Muscle layer of colon (tissue), 2 donors: Measurements from ENCODE around the gene DIO3.
"Not testable (repeated sequence)": the region's sequence is repeated elsewhere in the genome, so short reads cannot be mapped to it uniquely, and the experiment has no call there.

Source experiments
- H3K27ac ChIP-seq: one replicate; pipeline ENCODE4 v1.7.0; 2013; ENCODE audit warnings: low read depth, mild to moderate bottlenecking, low read length, moderate library complexity
- H3K27me3 ChIP-seq, 2 donors: one replicate each; pipeline ENCODE4 v1.7.0; 2013; ENCODE audit warnings: low read length in 2 of 2, mild to moderate bottlenecking in 2 of 2; ENCODE audit not compliant: insufficient read depth in 2 of 2, control insufficient read depth in 1 of 2
- H3K36me3 ChIP-seq: one replicate; pipeline ENCODE4 v1.7.0; 2013; ENCODE audit warnings: mild to moderate bottlenecking, low read length; ENCODE audit not compliant: insufficient read depth
- H3K4me1 ChIP-seq: one replicate; pipeline ENCODE4 v1.7.0; 2013; ENCODE audit warnings: mild to moderate bottlenecking, low read length; ENCODE audit not compliant: insufficient read depth
- H3K4me3 ChIP-seq, 2 donors: one replicate each; pipeline ENCODE4 v1.7.0; 2013; ENCODE audit warnings: low read length in 2 of 2, low read depth in 1 of 2, mild to moderate bottlenecking in 1 of 2, moderate library complexity in 1 of 2
- H3K9ac ChIP-seq: one replicate; pipeline ENCODE4 v1.7.0; 2013; ENCODE audit warnings: low read length
- H3K9me3 ChIP-seq: one replicate; pipeline ENCODE4 v1.7.0; 2013; ENCODE audit warnings: mild to moderate bottlenecking, low read length
- donor health status: abdominal sarcoma.
- donor health status: Adenocarcinoma of cecum.

The DIO3 gene

GRCh38 chr14:101561897-101562490 is 699 bp downstream of the DIO3 start:
- Histone ChIP-seq H3K27me3 (peaks cover 39 to 66% of the 10 kb centered on the region in 2 donors), H3K27ac (no peak overlapping the region), H3K36me3 (no peaks in the 10 kb centered on the region), H3K9me3 (peaks cover 10% of the 10 kb centered on the region), H3K4me1 (no peaks in the 10 kb centered on the region), H3K9ac (no peak overlapping the region), H3K4me3 (no peak overlapping the region)

GRCh38 chr14:101562659-101563351 is 1.5 kb downstream of the DIO3 start:
- Histone ChIP-seq H3K27me3 (peaks cover 39 to 71% of the 10 kb centered on the region in 2 donors), H3K4me3 (no peak overlapping the region), H3K9ac (no peak overlapping the region), H3K4me1 (no peaks in the 10 kb centered on the region), H3K36me3 (no peaks in the 10 kb centered on the region), H3K27ac (no peak overlapping the region), H3K9me3 (peaks cover 10% of the 10 kb centered on the region)

- Histone ChIP-seq H3K4me1 (no peaks in the 10 kb centered on the region), H3K4me3 (no peak overlapping the region), H3K27me3 (peaks cover 39 to 72% of the 10 kb centered on the region in 2 donors), H3K9ac (no peak overlapping the region), H3K9me3 (peaks cover 10% of the 10 kb centered on the region), H3K27ac (no peak overlapping the region), H3K36me3 (no peaks in the 10 kb centered on the region)
These were observed 2.0 kb downstream of the DIO3 start for GRCh38 chr14:101563352-101563653.

- Histone ChIP-seq H3K36me3 (no peaks in the 10 kb centered on the region), H3K9me3 (peaks cover 10% of the 10 kb centered on the region), H3K27ac (no peak overlapping the region), H3K4me3 (no peak overlapping the region), H3K4me1 (no peaks in the 10 kb centered on the region), H3K9ac (no peak overlapping the region), H3K27me3 (peaks cover 39 to 78% of the 10 kb centered on the region in 2 donors)
These were observed 2.6 kb downstream of the DIO3 start for GRCh38 chr14:101563654-101564443.

GRCh38 chr14:101564444-101564776 is 3.1 kb downstream of the DIO3 start:
- peaks cover 39 to 74% of the 10 kb centered on the region in 2 donors for H3K27me3 ChIP-seq
- no peak overlapping the region for H3K27ac ChIP-seq
- H3K9me3 ChIP-seq: peaks cover 10% of the 10 kb centered on the region
- no peak overlapping the region for H3K9ac ChIP-seq
- H3K4me1 ChIP-seq: no peaks in the 10 kb centered on the region
- H3K4me3 ChIP-seq: no peak overlapping the region
- H3K36me3 ChIP-seq: no peaks in the 10 kb centered on the region

- Histone ChIP-seq H3K9ac (no peak overlapping the region), H3K27me3 (peaks cover 39 to 71% of the 10 kb centered on the region in 2 donors), H3K4me1 (no peaks in the 10 kb centered on the region), H3K4me3 (no peak overlapping the region), H3K36me3 (no peaks in the 10 kb centered on the region), H3K27ac (no peak overlapping the region), H3K9me3 (peaks cover 10% of the 10 kb centered on the region)
These were observed 3.8 kb downstream of the DIO3 start for GRCh38 chr14:101564819-101565698.

- peaks cover 3% of the 10 kb centered on the region for H3K9me3 ChIP-seq
- no peak overlapping the region for H3K27ac ChIP-seq
- peaks cover 33 to 59% of the 10 kb centered on the region in 2 donors for H3K27me3 ChIP-seq
- no peaks in the 10 kb centered on the region for H3K4me1 ChIP-seq
- H3K4me3 ChIP-seq: no peak overlapping the region
- no peaks in the 10 kb centered on the region for H3K36me3 ChIP-seq
- H3K9ac ChIP-seq: no peak overlapping the region
These were observed 6.0 kb downstream of the DIO3 start for GRCh38 chr14:101567252-101567651.

- Histone ChIP-seq H3K9ac (no peak overlapping the region), H3K36me3 (no peaks in the 10 kb centered on the region), H3K27ac (no peak overlapping the region), H3K27me3 (peaks cover 6 to 23% of the 10 kb centered on the region in 2 donors), H3K4me1 (no peaks in the 10 kb centered on the region), H3K9me3 (no peaks in the 10 kb centered on the region), H3K4me3 (no peak overlapping the region)
These were observed 9.7 kb downstream of the DIO3 start for GRCh38 chr14:101571004-101571403.

- H3K9ac ChIP-seq, H3K4me1 ChIP-seq, H3K4me3 ChIP-seq, H3K27me3 ChIP-seq, H3K9me3 ChIP-seq, H3K27ac ChIP-seq, H3K36me3 ChIP-seq: not testable (repeated sequence)
These were observed 11.2 kb downstream of the DIO3 start for GRCh38 chr14:101572526-101572925.

- Histone ChIP-seq H3K27ac (no peak overlapping the region), H3K27me3 (peaks cover 0 to 7% of the 10 kb centered on the region in 2 donors), H3K9me3 (no peaks in the 10 kb centered on the region), H3K9ac (no peak overlapping the region), H3K36me3 (no peaks in the 10 kb centered on the region), H3K4me3 (no peak overlapping the region), H3K4me1 (no peaks in the 10 kb centered on the region)
These were observed 12.0 kb downstream of the DIO3 start for GRCh38 chr14:101573289-101573688.

GRCh38 chr14:101575581-101575980 is 14.3 kb downstream of the DIO3 start:
- no peaks in the 10 kb centered on the region for H3K9me3 ChIP-seq
- H3K4me1 ChIP-seq: no peaks in the 10 kb centered on the region
- no peak overlapping the region for H3K9ac ChIP-seq
- H3K27me3 ChIP-seq: no peaks in the 10 kb centered on the region
- H3K4me3 ChIP-seq: no peak overlapping the region
- H3K36me3 ChIP-seq: no peaks in the 10 kb centered on the region
- no peak overlapping the region for H3K27ac ChIP-seq
